Activated CD8-positive, alpha-beta memory T cell treated with anti-CD3 and anti-CD28 coated beads, Interleukin-2, amount 10 ng/mL, durations not matched to agents 7 days and 5 days (primary cell): ENCODE measurements around the gene ENTR1. TPM values are rescaled to one million over a fixed set of nuclear protein-coding genes. Genes with fewer than 3 reads are reported as not detected.

Experiments
- ATAC-seq: fragments of 150-1000 bp; cut with Tn5 transposase; one replicate; pipeline ENCODE4 v1.10.0; 2021; ENCODE audit warnings: moderate library complexity
- CTCF ChIA-PET: fragments of 350-600 bp; sonication (Branson Sonifier 250); formaldehyde crosslinking; loops from one replicate; lab custom pipeline; 2021; ENCODE audit warnings: antibody characterized with exemption; lab: Charles Lee
- DNase-seq: peaks from one replicate; pipeline ENCODE4 v3.0.0-alpha.2; 2020
- H3K27ac Mint-ChIP-seq: one replicate; pipeline ENCODE4 v1.8.0; 2021; ENCODE audit warnings: mild to moderate bottlenecking, mixed read lengths
- H3K27me3 Mint-ChIP-seq: one replicate; pipeline ENCODE4 v1.8.0; 2021; ENCODE audit warnings: mixed read lengths
- H3K36me3 Mint-ChIP-seq: one replicate; pipeline ENCODE4 v1.8.0; 2021; ENCODE audit warnings: mild to moderate bottlenecking, mixed read lengths
- H3K4me1 Mint-ChIP-seq: one replicate; pipeline ENCODE4 v1.8.0; 2021; ENCODE audit warnings: mixed read lengths
- H3K4me3 Mint-ChIP-seq: one replicate; pipeline ENCODE4 v1.8.0; 2021; ENCODE audit warnings: mild to moderate bottlenecking, moderate library complexity, mixed read lengths
- H3K9me3 Mint-ChIP-seq: one replicate; pipeline ENCODE4 v1.8.0; 2022; ENCODE audit warnings: low read depth, mixed read lengths
- total RNA-seq, 2 experiments: library from RNA; stranded (reverse); gene quantifications; one replicate each; pipeline ENCODE4 v1.2.3, GENCODE V29; 2021

ENTR1 gene
- total RNA-seq, 2 experiments from 2014 or later: 47.4 to 54.2 TPM

- Mint-ChIP-seq H3K36me3 (no peaks in the 10 kb centered on the region), H3K9me3 (no peaks in the 10 kb centered on the region), H3K27me3 (no peaks in the 10 kb centered on the region), H3K4me3 (no peak overlapping the region), H3K4me1 (peaks cover 11% of the 10 kb centered on the region), H3K27ac (no peak overlapping the region)
- CTCF ChIA-PET: interaction anchor here (1.7 to 5.0 kb wide), 3 partner anchors 22 to 122 kb away, joined by 4 to 52 read pairs (median 8); partner anchors contain the start of gene SNAPC4
- DNase-seq (no peak), ATAC-seq (no peak)
Observed at GRCh38 chr9:136361754-136362449, 48.5 kb downstream of the ENTR1 start.

GRCh38 chr9:136361047-136361753 lies 49.2 kb downstream of the ENTR1 start:
- no peaks in the 10 kb centered on the region for H3K36me3 Mint-ChIP-seq
- H3K27ac Mint-ChIP-seq: no peak overlapping the region
- DNase-seq: no peak
- CTCF ChIA-PET: no interaction called here
- H3K4me3 Mint-ChIP-seq: no peak overlapping the region
- ATAC-seq: no peak
- H3K4me1 Mint-ChIP-seq: peaks cover 11% of the 10 kb centered on the region
- H3K27me3 Mint-ChIP-seq: no peaks in the 10 kb centered on the region
- no peaks in the 10 kb centered on the region for H3K9me3 Mint-ChIP-seq

- ATAC-seq: no peak
Observed at GRCh38 chr9:136359774-136360718, 50.4 kb downstream of the ENTR1 start.

GRCh38 chr9:136358888-136359287 lies 51.5 kb downstream of the ENTR1 start:
- Mint-ChIP-seq H3K9me3 (no peaks in the 10 kb centered on the region), H3K27me3 (no peaks in the 10 kb centered on the region), H3K4me3 (no peak overlapping the region), H3K36me3 (no peaks in the 10 kb centered on the region), H3K4me1 (peaks cover 9% of the 10 kb centered on the region), H3K27ac (no peak overlapping the region)
- DNase-seq (no peak), ATAC-seq (no peak)
- CTCF ChIA-PET: no interaction called here

More at GRCh38 chr9:136359774-136360718, 50.4 kb downstream of the ENTR1 start:
- no peaks in the 10 kb centered on the region for H3K36me3 Mint-ChIP-seq
- peaks cover 11% of the 10 kb centered on the region for H3K4me1 Mint-ChIP-seq
- CTCF ChIA-PET: no interaction called here
- no peaks in the 10 kb centered on the region for H3K9me3 Mint-ChIP-seq
- DNase-seq: no peak
- H3K4me3 Mint-ChIP-seq: no peak overlapping the region
- H3K27ac Mint-ChIP-seq: no peak overlapping the region
- H3K27me3 Mint-ChIP-seq: no peaks in the 10 kb centered on the region

- Mint-ChIP-seq H3K27me3 (no peaks in the 10 kb centered on the region), H3K9me3 (no peaks in the 10 kb centered on the region), H3K36me3 (no peaks in the 10 kb centered on the region), H3K4me1 (peaks cover 6% of the 10 kb centered on the region), H3K4me3 (no peak overlapping the region), H3K27ac (no peak overlapping the region)
- ATAC-seq (no peak), DNase-seq (no peak)
- CTCF ChIA-PET: no interaction called here
Observed at GRCh38 chr9:136358016-136358415, 52.4 kb downstream of the ENTR1 start.

- ATAC-seq (no peak), DNase-seq (no peak)
- Mint-ChIP-seq H3K27me3 (no peaks in the 10 kb centered on the region), H3K36me3 (no peaks in the 10 kb centered on the region), H3K4me1 (no peaks in the 10 kb centered on the region), H3K9me3 (no peaks in the 10 kb centered on the region), H3K27ac (no peak overlapping the region), H3K4me3 (no peak overlapping the region)
- CTCF ChIA-PET: no interaction called here
Observed at GRCh38 chr9:136357202-136357725, 53.1 kb downstream of the ENTR1 start.

- CTCF ChIA-PET: no interaction called here
- no peak for DNase-seq
Observed at GRCh38 chr9:136355616-136356557, 54.5 kb downstream of the ENTR1 start.

GRCh38 chr9:136354592-136355085 lies 55.8 kb downstream of the ENTR1 start:
- H3K9me3 Mint-ChIP-seq: no peaks in the 10 kb centered on the region
- CTCF ChIA-PET: no interaction called here
- H3K4me3 Mint-ChIP-seq: no peak overlapping the region
- no peaks in the 10 kb centered on the region for H3K27me3 Mint-ChIP-seq
- ATAC-seq: no peak
- no peaks in the 10 kb centered on the region for H3K4me1 Mint-ChIP-seq
- H3K27ac Mint-ChIP-seq: no peak overlapping the region
- DNase-seq: no peak
- H3K36me3 Mint-ChIP-seq: no peaks in the 10 kb centered on the region

More at GRCh38 chr9:136355616-136356557, 54.5 kb downstream of the ENTR1 start:
- Mint-ChIP-seq H3K4me3 (no peak overlapping the region), H3K27ac (no peak overlapping the region), H3K4me1 (no peaks in the 10 kb centered on the region), H3K27me3 (no peaks in the 10 kb centered on the region), H3K9me3 (no peaks in the 10 kb centered on the region), H3K36me3 (no peaks in the 10 kb centered on the region)
- ATAC-seq: no peak

GRCh38 chr9:136353757-136354488 lies 56.5 kb downstream of the ENTR1 start:
- Mint-ChIP-seq H3K27ac (no peak overlapping the region), H3K4me3 (no peak overlapping the region), H3K36me3 (no peaks in the 10 kb centered on the region), H3K27me3 (no peaks in the 10 kb centered on the region), H3K9me3 (no peaks in the 10 kb centered on the region), H3K4me1 (no peaks in the 10 kb centered on the region)
- CTCF ChIA-PET: no interaction called here
- no peak for ATAC-seq
- DNase-seq: no peak

GRCh38 chr9:136353088-136353487 lies 57.3 kb downstream of the ENTR1 start:
- Mint-ChIP-seq H3K27ac (no peak overlapping the region), H3K9me3 (no peaks in the 10 kb centered on the region), H3K4me3 (no peak overlapping the region), H3K4me1 (no peaks in the 10 kb centered on the region), H3K36me3 (no peaks in the 10 kb centered on the region), H3K27me3 (no peaks in the 10 kb centered on the region)
- no peak for DNase-seq
- CTCF ChIA-PET: no interaction called here
- no peak for ATAC-seq

GRCh38 chr9:136352682-136353081 lies 57.7 kb downstream of the ENTR1 start:
- H3K4me3 Mint-ChIP-seq: no peak overlapping the region
- no peaks in the 10 kb centered on the region for H3K36me3 Mint-ChIP-seq
- ATAC-seq (peak; percentile 13), DNase-seq (no peak)
- CTCF ChIA-PET: no interaction called here
- H3K27me3 Mint-ChIP-seq: no peaks in the 10 kb centered on the region
- H3K9me3 Mint-ChIP-seq: no peaks in the 10 kb centered on the region
- H3K27ac Mint-ChIP-seq: no peak overlapping the region
- no peaks in the 10 kb centered on the region for H3K4me1 Mint-ChIP-seq
